Endothelial cell of umbilical vein (primary cell): ENCODE measurements around the gene EMC8. TPM values are rescaled to one million over a fixed set of nuclear protein-coding genes. Genes with fewer than 3 reads are reported as not detected.

ENCODE experiments used
- BruUV-seq: library from RNA; stranded (reverse); fragments of 400-500 nt; replicated peaks from 2 replicates; lab custom pipeline; 2021; lab: Mats Ljungman, UMichigan
- CTCF ChIA-PET: fragments of 300-600, 350-600 bp; sonication (Branson Sonifier 250); formaldehyde crosslinking; loops from one replicate; lab custom pipeline; 2021; ENCODE audit warnings: antibody characterized with exemption, inconsistent platforms; lab: Charles Lee
- POLR2A ChIA-PET: fragments of 300-600, 350-600 bp; sonication (Branson Sonifier 250); formaldehyde crosslinking; loops from one replicate; lab custom pipeline; 2021; ENCODE audit warnings: antibody characterized with exemption, inconsistent platforms; lab: Charles Lee
- DNase-seq: peaks from one replicate; pipeline ENCODE4 v3.0.0-alpha.2; 2011; ENCODE audit warnings: low read depth, low spot score
- FAIRE-seq: peaks from 2 replicates; lab custom pipeline; 2011; peaks lifted over from hg19 to GRCh38; lab: Jason Lieb, UNC
- H2AFZ ChIP-seq: 2 replicates; pipeline ENCODE4 v1.6.0; 2012; ENCODE audit warnings: low read depth, low read length, control low read depth, inconsistent platforms
- H3K27ac ChIP-seq: 2 replicates; pipeline ENCODE4 v1.5.1; 2011; ENCODE audit warnings: low read depth, mild to moderate bottlenecking, control low read depth, low read length, moderate library complexity; ENCODE audit not compliant: insufficient read depth
- H3K27me3 ChIP-seq, 2 experiments: 2 replicates each; pipeline versions ENCODE4 v1.6.0 to v1.6.1; 2011; ENCODE audit warnings: low read length in 2 of 2, mixed read lengths in 1 of 2; ENCODE audit not compliant: control insufficient read depth in 2 of 2, insufficient read depth in 2 of 2
- H3K36me3 ChIP-seq, 2 experiments: 2 replicates in 1 of 2; 3 replicates in 1 of 2; pipeline ENCODE4 v1.5.1; 2011; ENCODE audit warnings: low read length in 2 of 2, mild to moderate bottlenecking in 1 of 2, moderate library complexity in 1 of 2; ENCODE audit not compliant: control insufficient read depth in 2 of 2, insufficient read depth in 2 of 2; ENCODE audit errors: extremely low read depth in 1 of 2
- H3K4me1 ChIP-seq: 3 replicates; pipeline ENCODE4 v1.5.1; 2011; ENCODE audit warnings: mild to moderate bottlenecking, low read length; ENCODE audit not compliant: control insufficient read depth, insufficient read depth; ENCODE audit errors: extremely low read depth
- H3K4me2 ChIP-seq: 2 replicates; pipeline ENCODE4 v1.6.1; 2011; ENCODE audit warnings: low read length, control low read depth, mixed read lengths; ENCODE audit not compliant: insufficient read depth
- H3K4me3 ChIP-seq, 3 experiments: fragments of 200-600 bp in 1 of 3; sonication (generic), shearing (Covaris generic) in 1 of 3; replicated peaks in 1 of 3; 2 replicates each; pipeline ENCODE4 v1.5.1; 2011 to 2016; ENCODE audit warnings: control low read depth in 3 of 3, low read length in 3 of 3, mild to moderate bottlenecking in 2 of 3, inconsistent platforms in 1 of 3, low read depth in 1 of 3, moderate library complexity in 1 of 3; ENCODE audit not compliant: insufficient read depth in 1 of 3
- H3K79me2 ChIP-seq: 2 replicates; pipeline ENCODE4 v1.6.0; 2012; ENCODE audit warnings: low read length, inconsistent platforms; ENCODE audit not compliant: control insufficient read depth, insufficient read depth
- H3K9ac ChIP-seq: replicated peaks from 2 replicates; pipeline ENCODE3; 2011; ENCODE audit warnings: low read length, control low read depth; ENCODE audit not compliant: insufficient read depth; ENCODE audit errors: extremely low read depth
- H3K9me1 ChIP-seq: replicated peaks from 3 replicates; pipeline ENCODE4 v1.6.0; 2011; ENCODE audit warnings: mild to moderate bottlenecking, low read length; ENCODE audit not compliant: control insufficient read depth, insufficient read depth; ENCODE audit errors: extremely low read depth
- H3K9me3 ChIP-seq: replicated peaks from 2 replicates; pipeline ENCODE4 v1.5.1; 2012; ENCODE audit warnings: low read length, inconsistent platforms; ENCODE audit not compliant: control insufficient read depth, insufficient read depth
- H4K20me1 ChIP-seq: replicated peaks from 2 replicates; pipeline ENCODE3; 2011; ENCODE audit warnings: mild to moderate bottlenecking, low read length; ENCODE audit not compliant: control insufficient read depth, insufficient read depth; ENCODE audit errors: extremely low read depth
- CTCF ChIP-seq, 2 donors: IDR thresholded peaks; 1 replicate in 1 of 2; 2 replicates in 1 of 2; pipeline ENCODE4 v1.5.1; 2011; ENCODE audit warnings: low read length in 2 of 2, mild to moderate bottlenecking in 2 of 2, moderate library complexity in 2 of 2, control low read depth in 1 of 2, inconsistent platforms in 1 of 2, low read depth in 1 of 2; ENCODE audit not compliant: insufficient read depth in 1 of 2; ENCODE audit errors: extremely low read depth in 1 of 2
- EZH2 ChIP-seq: IDR thresholded peaks from 2 replicates; pipeline ENCODE4 v1.6.1; 2012; ENCODE audit warnings: borderline replicate concordance, low read depth, mild to moderate bottlenecking, moderate library complexity, low read length, inconsistent platforms; ENCODE audit not compliant: severe bottlenecking
- FOS ChIP-seq: IDR thresholded peaks from 2 replicates; pipeline ENCODE4 v1.6.1; 2011; ENCODE audit warnings: mild to moderate bottlenecking, low read length, moderate library complexity, borderline replicate concordance; ENCODE audit not compliant: insufficient read depth
- GATA2 ChIP-seq: IDR thresholded peaks from 2 replicates; pipeline ENCODE4 v1.7.0; 2011; ENCODE audit warnings: low read depth, mild to moderate bottlenecking, moderate library complexity, mixed read lengths, low read length; ENCODE audit not compliant: insufficient read length, insufficient read depth
- JUN ChIP-seq: IDR thresholded peaks from 2 replicates; pipeline ENCODE4 v1.6.1; 2011; ENCODE audit warnings: borderline replicate concordance, low read depth; ENCODE audit not compliant: insufficient read length, insufficient read depth
- MAX ChIP-seq: IDR thresholded peaks from 2 replicates; pipeline ENCODE4 v1.6.1; 2011; ENCODE audit not compliant: insufficient read depth, insufficient read length
- MYC ChIP-seq: IDR thresholded peaks from one replicate; pipeline ENCODE4 v1.6.1; 2011; ENCODE audit warnings: mild to moderate bottlenecking, low read depth, low read length
- POLR2A ChIP-seq: IDR thresholded peaks from 2 replicates; pipeline ENCODE4 v1.6.1; 2012; ENCODE audit warnings: low read depth, mild to moderate bottlenecking, control low read depth, low read length
- POLR2AphosphoS5 ChIP-seq: IDR thresholded peaks from 2 replicates; pipeline ENCODE4 v1.6.1; 2012; ENCODE audit warnings: low read depth, mild to moderate bottlenecking, control low read depth, low read length, moderate library complexity; ENCODE audit not compliant: insufficient read depth
- dilution Hi-C: fragments of 300-500 bp; cut with MboI; formaldehyde crosslinking; loops from one replicate; pipeline ENCODE4 v1.15.0; 2019; ENCODE audit warnings: low sequenced_read_pairs; ENCODE audit not compliant: extremely low pct_ligation_motif_present
- intact Hi-C: fragments of 100-400 bp; cut with micrococcal nuclease; formaldehyde crosslinking; loops from one replicate; pipeline ENCODE4 v1.10.0; 2022
- polyA plus RNA-seq, 4 experiments: library from polyadenylated mRNA; depleted of rRNA in 3 of 4; stranded (reverse) in 3 of 4; unstranded in 1 of 4; fragments of >200 nt; gene quantifications; 2 replicates each; pipeline versions ENCODE4 v1.2.1 to v1.2.3, GENCODE V29; 2011 to 2012; ENCODE audit warnings: missing spikeins in 1 of 4
- total RNA-seq: library from RNA; stranded (reverse); gene quantifications from 2 replicates; pipeline ENCODE4 v1.2.3, GENCODE V29; 2021

The EMC8 gene
- total and polyA plus RNA-seq, 2 donors (not counting 3 experiments of a cell fraction or from before 2014, with no cell fraction given): 51.2 to 59.6 TPM

GRCh38 chr16:85746460-85747215, 52.7 kb downstream of the EMC8 start:
- intact Hi-C loops (no loop called here), dilution Hi-C loops (no loop called here)
- no peaks in the 10 kb centered on the region for H3K9me1 ChIP-seq
- no peaks in the 10 kb centered on the region for H3K27me3 ChIP-seq
- H3K9ac ChIP-seq: no peak overlapping the region
- no peak overlapping the region for H3K4me2 ChIP-seq
- POLR2A ChIA-PET: no interaction called here
- H2AFZ ChIP-seq: no peak overlapping the region
- H3K9me3 ChIP-seq: no peaks in the 10 kb centered on the region
- H3K79me2 ChIP-seq: peaks cover 64% of the 10 kb centered on the region
- BruUV-seq: no TSS peak
- TF ChIP-seq GATA2: no peak
- CTCF ChIA-PET: no interaction called here
- peaks cover 11% of the 10 kb centered on the region for H3K4me1 ChIP-seq
- H3K36me3 ChIP-seq: peaks cover 0 to 1% of the 10 kb centered on the region in 2 experiments
- H4K20me1 ChIP-seq: no peaks in the 10 kb centered on the region
- DNase-seq (no peak), FAIRE-seq (no peak)
- no peak overlapping the region for H3K4me3 ChIP-seq
- no peak overlapping the region for H3K27ac ChIP-seq

GRCh38 chr16:85738923-85739715, 60.2 kb downstream of the EMC8 start:
- H3K4me3 ChIP-seq: no peak overlapping the region
- DNase-seq: no peak
- no peak overlapping the region for H3K27ac ChIP-seq
- intact Hi-C loops: no loop called here
- dilution Hi-C loops: no loop called here
- H2AFZ ChIP-seq: no peak overlapping the region
- TF ChIP-seq EZH2: no peak
- TF ChIP-seq POLR2AphosphoS5: no peak
- TF ChIP-seq POLR2A: no peak
- TF ChIP-seq JUN: no peak
- TF ChIP-seq CTCF (IDR thresholded peaks at IDR 0.05; ENCODE audit: extremely low read depth in 1 of 2, insufficient read depth in 1 of 2, low read depth in 1 of 2, low read length in 2 of 2): no peak
- no peak for TF ChIP-seq GATA2
- no peak for TF ChIP-seq MAX
- TF ChIP-seq MYC: no peak
- TF ChIP-seq FOS: no peak
- H3K36me3 ChIP-seq: peaks cover 0 to 5% of the 10 kb centered on the region in 2 experiments
- CTCF ChIA-PET: no interaction called here
- POLR2A ChIA-PET: no interaction called here
- no peak overlapping the region for H3K9ac ChIP-seq
- BruUV-seq: no TSS peak
- no peaks in the 10 kb centered on the region for H3K9me1 ChIP-seq
- H3K9me3 ChIP-seq: no peaks in the 10 kb centered on the region
- H3K4me2 ChIP-seq: no peak overlapping the region
- H4K20me1 ChIP-seq: no peaks in the 10 kb centered on the region
- no peaks in the 10 kb centered on the region for H3K27me3 ChIP-seq
- FAIRE-seq: no peak
- H3K79me2 ChIP-seq: peaks cover 48% of the 10 kb centered on the region
- H3K4me1 ChIP-seq: no peaks in the 10 kb centered on the region
